ENCODE measurements around the gene COMMD6.

COMMD6 gene

GRCh38 chr13:75581874-75582640 lies 44.4 kb upstream of the COMMD6 start:
- no peaks in the 10 kb centered on the region for H3K27me3 ChIP-seq (ENCODE audit: insufficient read depth, low read length, poor library complexity, severe bottlenecking)
- no peak overlapping the region for H3K9ac ChIP-seq (ENCODE audit: low read depth, low read length, poor library complexity, severe bottlenecking)
- H3K79me2 ChIP-seq (ENCODE audit: insufficient read depth, low read length): peaks cover 8% of the 10 kb centered on the region; the same call in 1 of the 2 replicates
- H4K20me1 ChIP-seq (ENCODE audit: insufficient read depth, low read length, poor library complexity, severe bottlenecking): no peaks in the 10 kb centered on the region
- H3K9me2 ChIP-seq (replicated peaks; ENCODE audit: low read depth, low read length): no peaks in the 10 kb centered on the region
- peaks cover 19% of the 10 kb centered on the region; the same call in 1 of the 2 replicates for H3K9me3 ChIP-seq (ENCODE audit: insufficient read depth, low read depth, low read length)
- TF ChIP-seq EZH2phosphoT487 (IDR thresholded peaks at IDR 0.05; ENCODE audit: borderline replicate concordance) (no peak), CTCF (conservative IDR thresholded peaks at IDR 0.05; ENCODE audit: low read length) (no peak)
- H3K4me1 ChIP-seq (ENCODE audit: insufficient read depth, low read length, poor library complexity, severe bottlenecking): peaks cover 12% of the 10 kb centered on the region
- H3K4me3 ChIP-seq (ENCODE audit: low read length, poor library complexity, severe bottlenecking): no peak overlapping the region
- no peak overlapping the region for H2AFZ ChIP-seq (ENCODE audit: low read length)
- no peak overlapping the region for H3K4me2 ChIP-seq (ENCODE audit: low read depth, low read length, poor library complexity, severe bottlenecking)
- H3K36me3 ChIP-seq (ENCODE audit: insufficient read depth, low read length): peaks cover 29% of the 10 kb centered on the region
- no peaks in the 10 kb centered on the region for H3F3A ChIP-seq (ENCODE audit: low read depth)

GRCh38 chr13:75579529-75579928 lies 41.9 kb upstream of the COMMD6 start:
- H3K79me2 ChIP-seq (ENCODE audit: insufficient read depth, low read length): peaks cover 12% of the 10 kb centered on the region; the same call in 1 of the 2 replicates
- no peaks in the 10 kb centered on the region for H3F3A ChIP-seq (ENCODE audit: low read depth)
- no peak overlapping the region for H2AFZ ChIP-seq (ENCODE audit: low read length)
- peaks cover 11% of the 10 kb centered on the region; the same call in 1 of the 2 replicates for H3K9me3 ChIP-seq (ENCODE audit: insufficient read depth, low read depth, low read length)
- TF ChIP-seq CTCF (conservative IDR thresholded peaks at IDR 0.05; ENCODE audit: low read length) (no peak), EZH2phosphoT487 (IDR thresholded peaks at IDR 0.05; ENCODE audit: borderline replicate concordance) (no peak)
- H3K4me1 ChIP-seq (ENCODE audit: insufficient read depth, low read length, poor library complexity, severe bottlenecking): peaks cover 12% of the 10 kb centered on the region
- H3K4me2 ChIP-seq (ENCODE audit: low read depth, low read length, poor library complexity, severe bottlenecking): no peak overlapping the region
- H3K36me3 ChIP-seq (ENCODE audit: insufficient read depth, low read length): peaks cover 39% of the 10 kb centered on the region
- no peak overlapping the region for H3K4me3 ChIP-seq (ENCODE audit: low read length, poor library complexity, severe bottlenecking)
- H3K9ac ChIP-seq (ENCODE audit: low read depth, low read length, poor library complexity, severe bottlenecking): no peak overlapping the region
- H3K27me3 ChIP-seq (ENCODE audit: insufficient read depth, low read length, poor library complexity, severe bottlenecking): no peaks in the 10 kb centered on the region
- H4K20me1 ChIP-seq (ENCODE audit: insufficient read depth, low read length, poor library complexity, severe bottlenecking): no peaks in the 10 kb centered on the region
- H3K9me2 ChIP-seq (replicated peaks; ENCODE audit: low read depth, low read length): no peaks in the 10 kb centered on the region

- no peaks in the 10 kb centered on the region for H3K4me1 ChIP-seq (ENCODE audit: insufficient read depth, low read length, poor library complexity, severe bottlenecking)
- H3K9me3 ChIP-seq (ENCODE audit: insufficient read depth, low read depth, low read length): no peaks in the 10 kb centered on the region
- H3F3A ChIP-seq (ENCODE audit: low read depth): no peaks in the 10 kb centered on the region
- H3K9ac ChIP-seq (ENCODE audit: low read depth, low read length, poor library complexity, severe bottlenecking): peak overlapping the region; percentile 23
- no peaks in the 10 kb centered on the region for H4K20me1 ChIP-seq (ENCODE audit: insufficient read depth, low read length, poor library complexity, severe bottlenecking)
- no peaks in the 10 kb centered on the region for H3K27me3 ChIP-seq (ENCODE audit: insufficient read depth, low read length, poor library complexity, severe bottlenecking)
- no peak overlapping the region for H3K4me3 ChIP-seq (ENCODE audit: low read length, poor library complexity, severe bottlenecking)
- no peaks in the 10 kb centered on the region for H3K79me2 ChIP-seq (ENCODE audit: insufficient read depth, low read length)
- peaks cover 59% of the 10 kb centered on the region for H3K36me3 ChIP-seq (ENCODE audit: insufficient read depth, low read length)
- H2AFZ ChIP-seq (ENCODE audit: low read length): no peak overlapping the region
- no peak overlapping the region for H3K4me2 ChIP-seq (ENCODE audit: low read depth, low read length, poor library complexity, severe bottlenecking)
- TF ChIP-seq CTCF (conservative IDR thresholded peaks at IDR 0.05; ENCODE audit: low read length) (no peak), EZH2phosphoT487 (IDR thresholded peaks at IDR 0.05; ENCODE audit: borderline replicate concordance) (no peak)
- H3K9me2 ChIP-seq (replicated peaks; ENCODE audit: low read depth, low read length): no peaks in the 10 kb centered on the region
Observed at GRCh38 chr13:75569576-75569975, 31.9 kb upstream of the COMMD6 start.

All from Loucy (cell line).